HG03196 (cell line): ENCODE results near the gene GMPR.
A peak's percentile ranks its signal among the peaks of the same experiment; 100 is the strongest.
"Not testable (repeated sequence)": the region's sequence is repeated elsewhere in the genome, so short reads cannot be mapped to it uniquely, and the experiment has no call there.

Experiments
- ATAC-seq: cut with Tn5 transposase; IDR thresholded peaks from one replicate; pipeline ENCODE4 v1.9.1; 2021; ENCODE audit not compliant: unreplicated experiment

GMPR gene

DNA sequence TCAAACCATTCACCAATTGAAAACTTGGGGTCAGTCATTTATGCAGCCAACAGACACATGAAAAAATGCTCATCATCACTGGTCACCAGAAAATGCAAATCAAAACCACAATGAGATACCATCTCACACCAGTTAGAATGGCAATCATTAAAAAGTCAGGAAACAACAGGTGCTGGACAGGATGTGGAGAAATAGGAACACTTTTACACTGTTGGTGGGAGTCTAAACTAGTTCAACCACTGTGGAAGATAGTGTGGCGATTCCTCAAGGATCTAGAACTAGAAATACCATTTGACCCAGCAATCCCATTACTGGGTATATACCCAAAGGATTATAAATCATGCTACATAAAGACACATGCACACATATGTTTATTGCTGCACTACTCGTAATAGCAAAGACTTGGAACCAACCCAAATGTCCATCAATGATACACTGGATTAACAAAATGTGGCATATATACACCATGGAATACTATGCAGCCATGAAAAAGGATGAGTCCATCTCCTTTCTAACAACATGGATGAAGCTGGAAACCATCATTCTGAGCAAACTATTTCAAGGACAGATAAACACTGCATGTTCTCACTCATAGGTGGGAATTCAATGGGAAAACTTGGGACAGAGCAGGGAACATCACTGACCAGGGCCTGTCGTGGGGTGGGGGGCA lies 13.2 kb upstream of the GMPR start:
- ATAC-seq = not testable (repeated sequence)

DNA sequence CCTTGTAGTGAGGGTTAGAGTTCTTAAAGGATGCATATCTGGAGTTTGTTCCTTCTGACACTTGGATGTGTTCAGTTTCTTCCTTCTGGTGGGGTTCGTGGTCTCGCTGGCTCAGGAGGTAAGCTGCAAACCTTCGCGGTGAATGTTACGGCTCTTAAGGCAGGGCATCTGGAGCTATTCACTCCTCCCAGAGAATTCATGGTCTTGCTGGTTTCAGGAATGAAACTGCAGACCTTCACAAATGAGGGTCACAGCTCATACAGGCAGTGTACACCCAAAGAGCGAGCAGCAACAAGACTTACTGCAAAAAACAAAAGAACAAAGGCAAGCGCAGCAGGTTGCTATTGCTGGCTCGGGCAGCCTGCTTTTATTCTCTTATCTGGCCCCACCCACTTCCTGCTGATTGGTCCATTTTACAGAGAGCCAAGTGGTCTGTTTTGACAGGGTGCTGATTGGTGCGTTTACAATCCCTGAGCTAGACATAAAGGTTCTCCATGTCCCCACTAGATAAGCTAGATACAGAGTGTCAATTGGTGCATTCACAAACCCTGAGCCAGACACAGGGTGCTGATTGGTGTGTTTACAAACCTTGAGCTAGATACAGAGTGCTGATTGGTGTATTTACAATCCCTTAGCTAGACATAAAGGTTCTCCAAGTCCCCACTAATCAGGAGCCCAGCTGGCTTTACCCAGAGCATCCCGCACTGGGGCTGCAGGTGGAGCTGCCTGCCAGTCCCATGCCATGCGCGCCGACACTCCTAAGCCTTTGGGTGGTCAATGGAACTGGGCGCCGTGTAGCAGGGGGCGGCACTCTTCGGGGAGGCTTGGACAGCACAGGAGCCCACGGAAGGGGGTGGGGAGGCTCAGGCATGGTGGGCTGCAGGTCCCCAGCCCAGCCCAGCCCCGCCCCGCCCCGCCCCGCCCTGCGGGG lies 12.0 kb upstream of the GMPR start:
- ATAC-seq = not testable (repeated sequence)

DNA sequence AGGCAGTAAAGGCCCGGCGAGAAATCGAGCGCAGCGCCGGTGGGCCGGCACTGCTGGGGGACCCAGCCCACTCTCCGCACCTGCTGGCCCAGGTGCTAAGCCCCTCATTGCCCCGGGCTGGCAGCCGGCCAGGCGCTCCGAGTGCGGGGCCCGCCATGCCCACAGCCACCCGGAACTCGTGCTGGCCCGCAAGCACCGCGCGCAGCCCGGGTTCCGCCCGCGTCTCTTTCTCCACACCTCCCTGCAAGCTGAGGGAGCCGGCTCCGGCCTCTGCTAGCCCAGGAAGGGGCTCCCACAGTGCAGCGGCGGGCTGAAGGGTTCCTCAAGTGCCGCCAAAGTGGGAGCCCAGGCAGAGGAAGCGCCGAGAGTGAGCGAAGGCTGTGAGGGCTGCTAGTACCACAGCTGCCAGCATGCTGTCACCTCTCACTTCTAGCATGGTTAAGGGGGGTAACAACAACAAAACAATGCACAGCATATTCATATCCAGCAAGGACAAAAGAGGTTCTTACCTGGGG lies 11.3 kb upstream of the GMPR start:
- no peak for ATAC-seq

DNA sequence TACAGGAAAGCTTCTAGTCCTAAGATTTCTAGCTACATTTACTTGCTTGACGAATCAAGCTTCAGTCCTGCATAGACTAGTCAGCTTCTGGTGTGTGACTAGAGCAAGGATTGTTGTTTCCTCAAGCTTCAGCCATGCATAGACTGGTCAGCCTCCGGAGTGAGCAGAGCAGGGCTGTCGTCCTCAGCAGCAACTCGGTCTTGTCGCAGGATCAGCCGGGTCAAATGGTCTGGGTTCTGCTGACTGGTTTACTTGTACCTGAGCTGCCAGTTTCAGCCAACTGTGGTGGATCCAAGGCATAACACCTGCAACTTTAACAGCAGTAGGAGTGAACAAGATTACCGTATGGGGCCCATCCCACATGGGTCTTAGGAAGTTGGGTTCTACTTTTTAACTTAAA lies 10.8 kb upstream of the GMPR start:
- ATAC-seq = no peak

DNA sequence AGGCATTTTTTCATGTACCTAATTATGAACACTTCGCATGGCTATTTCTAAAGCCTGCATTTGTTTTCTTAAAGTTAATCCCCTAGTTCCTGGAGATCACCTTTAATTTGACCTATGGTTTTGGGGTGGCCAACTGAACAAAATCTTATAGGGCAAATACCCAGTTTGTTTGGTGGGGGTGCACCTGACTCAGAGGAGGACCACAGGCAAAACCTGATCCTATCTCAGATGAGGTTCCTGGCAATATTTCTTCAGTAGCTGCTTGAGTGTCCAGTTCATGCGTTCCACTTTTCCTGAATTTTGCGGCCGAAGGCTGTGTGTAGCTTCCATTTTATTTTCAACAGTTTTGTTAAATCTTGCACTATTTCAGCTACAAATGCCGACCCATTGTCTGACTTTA lies 10.3 kb upstream of the GMPR start:
- no peak for ATAC-seq

DNA sequence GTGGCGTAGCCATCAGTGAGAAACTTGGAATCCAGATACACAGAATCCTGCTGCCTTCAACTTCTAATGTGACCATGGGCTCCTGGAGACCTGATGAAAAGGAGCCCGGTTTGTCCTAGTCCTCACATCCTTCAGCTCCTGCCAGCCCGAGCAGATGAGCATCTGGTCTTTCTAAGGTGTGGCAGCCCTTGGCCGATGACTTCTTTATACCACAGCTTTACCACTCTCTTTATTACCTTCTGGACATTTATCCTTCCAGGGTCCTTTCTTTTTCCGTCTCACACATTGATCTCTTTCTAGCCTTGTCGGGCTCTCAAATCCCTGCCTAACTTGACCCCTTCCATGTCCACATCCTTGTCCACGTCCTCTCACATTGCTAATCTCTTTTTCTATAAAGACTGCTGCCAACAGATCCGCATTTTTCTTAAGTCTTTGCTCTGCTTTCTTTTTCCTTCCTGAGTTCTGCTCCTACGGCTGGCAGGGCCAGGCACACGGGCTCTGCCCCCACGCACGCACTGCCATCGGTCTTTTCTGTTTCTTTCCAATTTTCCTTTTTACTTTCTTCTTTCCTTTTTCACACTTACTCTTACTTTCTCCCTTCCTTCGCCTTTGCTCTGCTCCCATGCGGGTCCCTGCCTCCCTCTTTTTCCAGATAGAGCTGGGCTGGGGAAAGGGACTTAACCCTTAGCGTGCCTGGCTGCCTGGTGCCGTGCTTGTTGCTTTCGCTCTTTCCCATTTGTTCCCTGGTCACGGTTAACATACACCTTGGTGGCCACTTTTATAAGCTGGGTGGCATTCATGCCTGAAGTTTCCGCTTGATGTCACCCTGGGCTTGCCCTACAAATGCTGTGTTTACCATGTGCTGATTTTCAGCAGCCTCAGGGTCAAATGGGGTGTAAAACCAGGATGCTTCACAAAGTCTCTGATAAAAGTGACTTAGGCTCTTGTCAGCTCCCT lies 9.4 kb upstream of the GMPR start:
- no peak for ATAC-seq

DNA sequence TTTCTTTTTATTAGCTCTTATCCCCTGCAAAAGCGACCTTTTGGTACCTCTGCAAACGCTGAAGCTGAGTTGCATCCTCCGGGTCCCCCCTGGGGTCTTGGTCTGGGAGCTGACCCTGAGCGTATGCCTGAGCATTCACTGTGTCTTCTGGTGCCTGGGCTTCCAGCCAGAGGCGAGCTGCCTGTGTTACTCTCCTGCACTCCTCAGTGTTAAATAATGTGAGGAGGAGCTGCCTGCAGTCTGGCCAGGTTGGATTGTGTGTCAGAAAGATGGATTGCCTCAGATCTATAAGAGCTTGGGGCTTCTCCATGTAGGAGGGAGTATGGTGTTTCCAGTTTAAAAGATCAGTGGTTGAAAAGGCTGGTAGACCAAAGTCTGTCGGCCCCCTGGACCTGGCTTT lies 8.7 kb upstream of the GMPR start:
- ATAC-seq = no peak

DNA sequence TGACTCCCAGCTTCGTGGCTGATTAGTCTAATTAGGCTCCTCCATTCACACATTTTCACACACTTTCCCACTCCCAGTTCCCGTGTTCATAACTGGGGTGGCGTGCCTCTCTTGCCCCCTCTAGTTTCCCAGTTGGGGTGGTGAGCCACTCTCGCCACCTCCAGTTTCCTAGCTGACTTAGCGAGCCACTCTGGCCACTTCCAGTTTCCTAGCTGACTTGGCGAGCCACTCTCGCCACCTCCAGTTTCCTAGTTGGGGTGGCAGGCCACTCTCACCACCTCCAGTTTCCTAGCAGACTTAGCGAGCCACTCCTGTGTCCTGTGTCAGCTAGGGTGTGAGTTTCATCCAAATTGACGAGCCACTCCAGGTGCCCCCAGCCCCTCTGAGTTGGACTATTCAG lies 7.4 kb upstream of the GMPR start:
- ATAC-seq = no peak

DNA sequence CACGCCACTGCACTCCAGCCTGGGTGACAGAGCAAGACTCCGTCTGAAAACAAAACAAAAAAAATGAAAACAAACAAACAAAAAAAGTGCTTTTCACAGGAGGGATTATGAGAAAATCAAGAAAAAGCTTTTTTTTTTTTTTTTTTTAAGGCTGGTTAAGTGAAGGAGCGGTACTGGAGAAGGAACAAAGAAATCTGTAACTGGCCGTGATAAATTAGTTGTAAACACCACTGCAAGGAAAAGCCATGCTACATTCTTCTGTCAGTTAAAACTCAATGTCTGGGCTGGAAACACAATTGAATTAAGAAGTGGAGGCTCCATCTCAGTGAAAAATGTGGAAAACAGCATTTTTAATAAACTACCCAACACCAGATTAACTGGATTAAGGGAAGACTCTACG lies 6.3 kb upstream of the GMPR start:
- ATAC-seq = no peak

DNA sequence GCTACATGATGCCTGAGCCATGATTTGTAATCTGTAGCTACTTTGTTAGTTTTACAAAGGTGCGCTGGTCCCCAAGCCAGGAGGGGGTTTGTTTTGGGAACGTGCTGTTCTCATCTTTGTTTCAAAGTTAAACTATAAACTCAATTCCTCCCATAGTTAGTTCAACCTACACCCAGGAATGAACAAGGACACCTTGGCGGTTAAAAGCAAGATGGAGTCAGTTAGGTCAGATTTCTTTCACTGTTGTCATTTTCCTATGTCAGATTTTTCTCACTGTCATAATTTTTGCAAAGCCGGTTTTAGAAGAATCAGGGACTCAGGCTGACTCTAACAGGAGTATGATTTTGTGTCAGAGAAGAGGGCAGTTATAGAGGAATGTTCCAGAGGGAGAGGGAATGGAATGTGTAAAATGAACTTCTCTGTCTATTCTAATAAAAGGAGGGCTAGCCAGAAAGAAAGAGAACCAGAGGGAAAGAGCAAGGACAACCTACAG lies 2.3 kb upstream of the GMPR start:
- no peak for ATAC-seq

DNA sequence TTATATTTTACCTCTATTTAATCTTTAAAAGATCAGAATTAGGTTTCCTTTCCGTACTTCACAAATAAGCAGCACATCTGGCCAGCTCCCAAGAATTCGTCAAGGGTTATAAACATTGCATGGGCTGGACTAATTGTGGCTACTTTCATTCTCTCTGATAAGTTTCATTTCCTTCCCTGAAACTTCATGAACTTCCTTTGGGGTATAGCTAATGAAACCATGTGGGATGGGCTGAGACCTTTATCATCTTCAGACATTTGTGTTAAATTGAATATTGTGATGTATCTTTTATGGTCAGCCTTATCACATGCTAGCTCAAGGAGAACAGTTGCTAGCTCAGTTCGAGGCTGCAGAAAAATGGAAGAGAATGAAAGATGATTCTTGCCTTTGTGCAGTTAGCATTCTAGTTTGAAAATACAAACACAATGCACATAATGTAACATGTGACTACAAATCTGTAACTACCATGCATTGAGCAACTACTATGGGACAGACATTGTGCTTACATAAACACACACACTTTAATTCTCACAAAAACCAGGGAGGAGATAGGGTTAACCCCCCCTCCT lies 1.7 kb upstream of the GMPR start:
- peak; percentile 43 for ATAC-seq

DNA sequence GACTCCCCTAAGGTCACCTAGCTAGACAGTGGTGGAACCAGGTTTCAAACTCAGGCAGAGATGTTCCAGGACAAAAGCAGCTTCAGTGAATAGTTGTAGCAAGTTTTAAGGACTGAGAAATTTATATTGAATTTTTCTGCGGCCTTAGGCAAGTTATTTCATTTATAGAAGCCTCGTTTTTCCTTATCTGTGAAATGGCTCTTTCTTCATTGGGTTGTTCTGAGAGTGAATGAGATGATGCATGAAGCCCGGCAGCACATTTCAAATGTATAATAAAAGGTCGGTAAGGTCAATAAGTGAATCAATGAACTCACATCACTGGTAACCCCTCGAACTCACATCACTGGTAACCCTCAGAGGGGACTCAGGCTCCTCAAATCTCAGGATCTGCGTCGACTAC lies 1.1 kb upstream of the GMPR start:
- ATAC-seq = no peak

DNA sequence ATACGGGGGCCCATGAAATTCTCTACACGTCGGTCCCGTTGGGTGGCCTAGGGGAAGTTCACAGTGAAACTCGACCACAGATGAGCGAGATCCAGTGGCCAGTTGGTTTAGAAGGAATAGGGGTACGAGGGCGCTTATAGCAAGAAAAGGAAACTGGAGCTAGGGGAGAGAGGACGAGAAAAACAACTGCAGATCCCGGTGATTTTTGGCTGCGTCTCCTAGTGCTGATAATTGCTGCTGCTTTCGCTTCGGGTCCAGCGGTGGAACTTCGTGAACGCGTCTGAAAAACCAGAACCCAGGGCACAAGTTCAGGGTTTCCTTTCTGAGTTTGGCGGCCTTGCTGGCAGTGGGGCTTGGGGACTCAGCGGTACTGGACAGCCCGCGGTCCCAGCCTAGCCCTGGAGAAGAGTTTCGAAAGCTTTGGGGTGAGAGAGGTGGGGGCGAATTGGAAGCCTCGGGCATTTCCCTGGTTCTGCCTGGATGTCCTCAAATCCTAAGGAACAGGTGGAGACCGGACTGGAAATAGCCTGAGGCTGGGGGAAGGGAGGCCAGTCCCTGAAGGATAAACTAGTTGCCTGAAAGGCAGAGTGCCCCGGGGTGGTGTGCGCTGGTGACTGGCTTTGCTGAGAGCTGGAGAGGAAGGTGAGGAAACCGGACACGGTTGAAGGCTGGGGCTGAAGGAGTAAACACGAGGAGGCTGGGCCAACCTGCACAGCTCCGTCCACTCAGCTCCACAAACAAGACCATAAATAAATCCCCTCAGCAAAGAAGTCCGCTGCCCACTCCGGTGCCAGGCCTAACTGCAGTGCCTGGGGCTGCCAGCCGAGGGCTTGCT lies 793 bp downstream of the GMPR start:
- ATAC-seq = no peak

DNA sequence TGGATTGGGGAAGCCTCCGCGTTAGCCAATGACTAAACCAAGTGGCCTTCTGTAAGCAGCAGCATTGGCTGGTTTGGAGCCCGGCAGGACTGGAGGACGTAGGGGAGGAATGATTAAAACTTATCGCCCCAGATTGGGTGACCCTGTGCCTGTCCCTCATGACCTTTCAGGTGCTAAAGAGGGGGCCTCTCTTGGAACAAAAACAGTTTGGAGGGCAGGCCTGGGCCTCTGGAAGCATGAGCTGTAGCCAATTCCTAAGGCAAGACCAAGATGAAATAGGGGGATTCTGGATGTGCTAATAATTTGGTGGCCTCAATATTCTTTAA lies 1.4 kb downstream of the GMPR start:
- no peak for ATAC-seq

DNA sequence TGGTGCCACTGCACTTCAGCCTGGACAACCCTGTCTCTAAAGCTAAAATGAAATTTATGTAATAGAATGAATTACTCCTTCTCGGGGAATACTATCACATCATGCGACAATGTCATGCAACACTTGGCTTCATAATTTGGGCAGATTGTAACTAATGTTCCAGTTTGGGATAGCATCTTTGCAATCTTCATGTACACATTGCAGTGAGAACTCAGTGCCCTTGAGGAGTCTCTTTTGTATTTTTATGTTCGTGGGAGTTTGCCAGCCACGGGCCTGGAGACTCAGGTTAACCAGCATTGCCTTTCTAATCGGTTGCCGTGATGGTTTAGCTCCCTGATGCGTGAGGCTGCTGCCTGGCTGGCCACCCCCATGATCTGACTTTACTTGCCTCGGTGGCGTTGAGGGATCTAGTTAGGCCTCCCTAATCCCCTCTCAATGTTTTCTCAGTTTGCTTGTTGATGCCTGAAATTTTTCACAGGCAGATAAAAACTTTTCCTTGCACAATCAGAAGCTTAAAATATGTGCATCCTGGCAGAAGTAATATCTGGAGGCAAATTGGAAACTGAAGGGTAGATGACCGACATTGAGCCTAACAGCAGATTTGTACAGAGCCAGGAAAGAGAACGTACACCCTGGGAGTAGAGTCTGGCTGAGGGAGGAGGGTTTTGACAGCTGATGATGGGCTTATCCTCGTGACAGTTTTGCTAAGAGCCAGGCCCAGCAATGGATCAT lies 2.4 kb downstream of the GMPR start:
- no peak for ATAC-seq

DNA sequence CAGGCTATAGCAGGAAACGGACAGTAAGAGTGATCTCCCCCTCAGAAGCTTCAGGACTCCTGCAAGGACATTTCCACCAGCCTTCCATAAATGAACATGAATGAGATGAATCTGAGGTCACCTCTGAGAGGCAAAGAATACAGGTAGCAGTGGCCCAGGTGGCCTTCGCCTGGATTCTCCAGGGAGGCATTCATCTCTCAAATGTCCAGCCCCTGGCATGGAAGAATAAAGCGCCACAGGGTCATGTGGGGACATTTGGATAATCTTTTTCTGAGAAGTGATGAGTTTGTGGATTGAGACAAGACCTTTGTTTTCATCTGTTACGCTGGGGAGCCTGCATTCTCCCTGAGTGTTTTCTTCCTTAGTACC lies 2.9 kb downstream of the GMPR start:
- no peak for ATAC-seq

DNA sequence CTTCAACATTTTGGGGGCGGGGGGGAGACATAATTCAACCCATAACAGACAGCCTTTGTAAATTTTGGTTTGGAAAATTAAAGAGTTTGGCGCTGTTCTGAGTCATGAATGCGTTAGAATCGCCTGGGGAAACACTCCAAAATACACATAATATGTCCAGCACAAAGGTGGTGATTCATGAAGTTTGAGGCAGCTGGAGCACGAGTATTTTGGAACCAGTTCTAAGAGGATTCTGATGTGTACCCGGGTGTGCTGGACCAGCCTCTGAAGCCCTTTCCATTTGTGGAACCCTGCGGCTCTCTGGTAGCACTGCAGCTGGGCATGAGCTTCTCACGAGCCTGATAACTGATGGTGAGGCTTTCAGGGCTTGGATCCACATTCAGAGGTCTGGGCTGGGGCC lies 4.7 kb downstream of the GMPR start:
- no peak for ATAC-seq

DNA sequence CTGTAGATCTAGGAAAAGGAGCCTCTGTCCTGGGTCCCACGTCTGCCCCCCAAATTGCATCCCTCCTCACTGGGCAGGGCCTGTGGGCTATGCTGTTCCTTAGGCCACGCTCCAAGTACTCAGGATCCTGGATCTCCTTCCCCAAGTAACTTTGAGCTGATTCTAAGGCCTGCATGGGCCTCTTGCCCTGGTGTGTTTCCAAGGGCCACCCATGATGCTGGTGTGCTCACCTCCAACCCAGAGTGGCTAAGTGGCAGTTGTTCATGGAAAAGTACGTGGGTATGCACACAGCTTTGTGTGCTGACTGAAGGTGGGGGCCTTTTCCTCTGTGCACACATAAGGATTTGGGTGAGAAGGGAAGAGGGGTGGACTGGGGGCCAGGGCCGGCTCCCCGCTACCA lies 5.3 kb downstream of the GMPR start:
- no peak for ATAC-seq

DNA sequence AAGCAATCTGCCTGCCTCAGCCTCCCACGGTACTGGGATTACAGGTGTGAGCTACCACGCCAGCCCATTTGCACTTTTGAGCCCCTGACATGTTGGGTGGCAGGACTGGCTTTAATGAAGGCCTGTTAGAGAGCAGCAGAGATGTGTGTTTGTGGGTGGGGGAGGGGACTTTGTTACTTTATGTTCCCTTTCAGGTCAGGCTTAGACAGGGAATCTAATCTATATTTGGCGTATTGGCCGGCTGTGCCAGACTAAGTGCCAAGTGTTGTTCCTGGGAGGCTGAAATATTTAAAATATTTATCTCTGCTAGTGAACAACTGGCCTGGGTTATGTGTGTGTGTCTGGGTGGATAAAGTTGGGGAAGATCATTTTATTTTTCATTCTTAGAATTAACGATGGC lies 6.1 kb downstream of the GMPR start:
- no peak for ATAC-seq
